SU-DHL-6 (cell line): ENCODE data around the gene CIRBP.
A peak's percentile ranks its signal among the peaks of the same experiment; 100 is the strongest.

Experiments
- EZH2phosphoT487 ChIP-seq: fragments of 200-600 bp; sonication (generic), shearing (Covaris generic); conservative IDR thresholded peaks from 2 replicates; pipeline ENCODE4 v1.6.1; 2018; ENCODE audit warnings: mild to moderate bottlenecking, antibody characterized with exemption, low read length, moderate library complexity, mixed read lengths
- TF ChIP-seq, protein P1 (sequence below): fragments of 200-600 bp; sonication (generic); IDR thresholded peaks from one replicate; pipeline ENCODE4 v1.5.1; 2017; ENCODE audit warnings: antibody characterized with exemption, mild to moderate bottlenecking, low read length, moderate library complexity; ENCODE audit not compliant: insufficient read depth, poor library complexity, severe bottlenecking

DNA sequence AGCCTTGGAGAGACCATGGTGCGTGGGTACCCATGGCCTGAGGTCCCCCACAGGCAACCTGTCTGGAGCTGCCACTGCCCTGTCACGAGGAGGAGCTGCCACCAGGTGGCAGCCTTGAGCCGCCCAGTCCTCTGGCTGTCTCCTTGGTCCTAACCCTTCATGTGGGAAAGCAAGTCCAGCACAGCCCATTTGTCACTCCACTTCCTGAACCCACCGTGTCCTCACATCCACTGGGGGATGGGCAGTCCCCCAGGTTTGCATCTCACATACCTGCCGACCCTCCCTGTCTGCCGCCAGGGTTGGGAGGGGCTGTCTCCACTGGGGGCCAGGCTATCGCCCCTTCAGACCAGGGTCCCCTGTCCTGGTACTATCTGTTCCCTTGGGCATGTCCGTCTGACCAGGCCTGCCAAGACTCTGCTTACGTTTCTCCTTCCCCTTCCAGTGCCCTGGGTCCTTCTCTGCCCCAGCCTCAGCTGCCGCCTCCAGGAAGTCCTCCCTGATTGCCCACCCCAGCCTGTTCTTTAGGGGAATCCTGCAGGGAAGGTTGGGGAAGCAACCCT lies 10.7 kb downstream of the CIRBP start:
- TF ChIP-seq, protein P1, sequence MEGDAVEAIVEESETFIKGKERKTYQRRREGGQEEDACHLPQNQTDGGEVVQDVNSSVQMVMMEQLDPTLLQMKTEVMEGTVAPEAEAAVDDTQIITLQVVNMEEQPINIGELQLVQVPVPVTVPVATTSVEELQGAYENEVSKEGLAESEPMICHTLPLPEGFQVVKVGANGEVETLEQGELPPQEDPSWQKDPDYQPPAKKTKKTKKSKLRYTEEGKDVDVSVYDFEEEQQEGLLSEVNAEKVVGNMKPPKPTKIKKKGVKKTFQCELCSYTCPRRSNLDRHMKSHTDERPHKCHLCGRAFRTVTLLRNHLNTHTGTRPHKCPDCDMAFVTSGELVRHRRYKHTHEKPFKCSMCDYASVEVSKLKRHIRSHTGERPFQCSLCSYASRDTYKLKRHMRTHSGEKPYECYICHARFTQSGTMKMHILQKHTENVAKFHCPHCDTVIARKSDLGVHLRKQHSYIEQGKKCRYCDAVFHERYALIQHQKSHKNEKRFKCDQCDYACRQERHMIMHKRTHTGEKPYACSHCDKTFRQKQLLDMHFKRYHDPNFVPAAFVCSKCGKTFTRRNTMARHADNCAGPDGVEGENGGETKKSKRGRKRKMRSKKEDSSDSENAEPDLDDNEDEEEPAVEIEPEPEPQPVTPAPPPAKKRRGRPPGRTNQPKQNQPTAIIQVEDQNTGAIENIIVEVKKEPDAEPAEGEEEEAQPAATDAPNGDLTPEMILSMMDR: peak; percentile 72
- TF ChIP-seq EZH2phosphoT487: no peak
